ENCODE results near the gene MYO1E. TPM values are rescaled to one million over a fixed set of nuclear protein-coding genes. Genes with fewer than 3 reads are reported as not detected.

Gene MYO1E
- total RNA-seq, 2 experiments from 2014 or later = 20.3 to 22.7 TPM

DNA sequence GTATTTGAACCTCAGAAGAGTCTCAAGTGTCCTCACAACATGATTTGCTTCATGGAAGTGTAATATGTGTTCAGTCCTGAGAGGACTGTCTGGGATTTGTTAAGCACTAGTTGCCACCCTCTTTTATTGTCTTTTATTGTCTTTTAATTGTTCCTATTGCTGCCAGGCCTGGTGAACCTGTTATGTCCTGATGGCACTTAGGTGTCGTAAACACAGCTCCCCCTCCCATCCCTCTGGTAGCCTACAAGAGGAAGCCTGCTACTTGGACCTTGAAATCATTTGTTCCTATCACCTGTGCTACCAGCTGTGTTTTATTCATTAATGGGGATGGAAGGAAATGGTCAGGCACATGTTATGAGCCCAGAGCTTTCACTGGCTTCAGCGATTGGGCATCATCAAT is 248.4 kb downstream of the MYO1E start:
- H3K27me3 Mint-ChIP-seq = no peaks in the 10 kb centered on the region
- no peak overlapping the region for H3K4me3 Mint-ChIP-seq
- DNase-seq = no peak
- peaks cover 43% of the 10 kb centered on the region for H3K36me3 Mint-ChIP-seq (ENCODE audit: low read depth)
- CTCF ChIA-PET = interaction anchor here (0.7 kb wide), 1 partner anchor 39 kb away, joined by 3 read pairs; no protein-coding TSS in a partner anchor
- H3K27ac Mint-ChIP-seq = no peak overlapping the region
- H3K9me3 Mint-ChIP-seq = peaks cover 4% of the 10 kb centered on the region
- intact Hi-C loops (cut with micrococcal nuclease) = no loop called here
- TF ChIP-seq, protein P1, sequence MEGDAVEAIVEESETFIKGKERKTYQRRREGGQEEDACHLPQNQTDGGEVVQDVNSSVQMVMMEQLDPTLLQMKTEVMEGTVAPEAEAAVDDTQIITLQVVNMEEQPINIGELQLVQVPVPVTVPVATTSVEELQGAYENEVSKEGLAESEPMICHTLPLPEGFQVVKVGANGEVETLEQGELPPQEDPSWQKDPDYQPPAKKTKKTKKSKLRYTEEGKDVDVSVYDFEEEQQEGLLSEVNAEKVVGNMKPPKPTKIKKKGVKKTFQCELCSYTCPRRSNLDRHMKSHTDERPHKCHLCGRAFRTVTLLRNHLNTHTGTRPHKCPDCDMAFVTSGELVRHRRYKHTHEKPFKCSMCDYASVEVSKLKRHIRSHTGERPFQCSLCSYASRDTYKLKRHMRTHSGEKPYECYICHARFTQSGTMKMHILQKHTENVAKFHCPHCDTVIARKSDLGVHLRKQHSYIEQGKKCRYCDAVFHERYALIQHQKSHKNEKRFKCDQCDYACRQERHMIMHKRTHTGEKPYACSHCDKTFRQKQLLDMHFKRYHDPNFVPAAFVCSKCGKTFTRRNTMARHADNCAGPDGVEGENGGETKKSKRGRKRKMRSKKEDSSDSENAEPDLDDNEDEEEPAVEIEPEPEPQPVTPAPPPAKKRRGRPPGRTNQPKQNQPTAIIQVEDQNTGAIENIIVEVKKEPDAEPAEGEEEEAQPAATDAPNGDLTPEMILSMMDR (IDR thresholded peaks at IDR 0.05) = no peak
- POLR2A ChIA-PET = interaction anchor here (0.6 to 0.7 kb wide), 2 partner anchors 35 to 158 kb away, joined by 3 to 4 read pairs; no protein-coding TSS in a partner anchor
- H3K4me1 Mint-ChIP-seq (ENCODE audit: low read depth) = no peaks in the 10 kb centered on the region
- no peak for ATAC-seq

DNA sequence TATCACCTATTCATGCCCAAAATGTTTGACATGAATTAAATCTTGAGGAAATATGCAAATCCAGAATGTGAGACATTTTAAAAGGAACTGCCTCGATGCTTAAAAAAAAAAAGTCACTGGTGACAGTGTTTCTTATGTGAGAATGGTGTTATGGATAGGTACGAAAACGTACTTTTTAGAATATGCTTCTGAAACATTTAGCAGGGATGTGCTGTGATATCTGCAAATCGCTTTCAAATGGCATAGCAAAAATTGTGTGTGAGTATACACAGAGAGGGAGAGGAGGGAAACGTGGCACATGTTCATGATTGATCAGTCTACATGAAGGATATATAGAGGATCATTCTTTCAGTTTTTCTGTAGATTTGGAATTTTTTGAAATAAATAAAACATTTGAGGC is 251.7 kb downstream of the MYO1E start:
- ChIA-PET POLR2A (no interaction called here), CTCF (no interaction called here)
- intact Hi-C loops (cut with micrococcal nuclease) = no loop called here
- TF ChIP-seq, protein P1 (IDR thresholded peaks at IDR 0.05) = no peak
- Mint-ChIP-seq H3K27ac (no peak overlapping the region), H3K4me3 (no peak overlapping the region), H3K4me1 (ENCODE audit: low read depth) (no peaks in the 10 kb centered on the region), H3K9me3 (no peaks in the 10 kb centered on the region), H3K36me3 (ENCODE audit: low read depth) (peaks cover 42% of the 10 kb centered on the region), H3K27me3 (no peaks in the 10 kb centered on the region)
- no peak for DNase-seq
- ATAC-seq = no peak

DNA sequence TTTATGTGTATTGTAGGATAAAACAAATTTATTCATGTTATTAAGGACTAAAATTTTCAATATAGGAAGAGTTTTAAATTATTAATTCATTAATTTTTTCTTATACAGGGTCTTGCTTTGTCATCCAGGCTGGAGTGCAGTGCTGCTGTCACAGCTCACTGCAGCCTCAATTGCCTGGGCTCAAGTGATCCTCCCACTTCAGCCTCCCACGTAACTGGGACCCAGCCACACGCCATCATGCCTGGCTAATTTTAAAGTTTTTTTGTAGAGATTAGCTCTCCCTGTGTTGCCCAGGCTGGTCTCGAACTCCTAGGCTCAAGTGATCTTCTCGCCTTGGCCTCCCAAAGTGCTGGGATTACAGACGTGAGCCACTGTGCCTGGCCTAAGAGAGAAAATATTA is 253.0 kb downstream of the MYO1E start:
- ChIA-PET CTCF (no interaction called here), POLR2A (no interaction called here)
- Mint-ChIP-seq H3K27ac (no peak overlapping the region), H3K4me1 (ENCODE audit: low read depth) (no peaks in the 10 kb centered on the region), H3K4me3 (no peak overlapping the region), H3K9me3 (no peaks in the 10 kb centered on the region), H3K36me3 (ENCODE audit: low read depth) (peaks cover 42% of the 10 kb centered on the region), H3K27me3 (no peaks in the 10 kb centered on the region)
- intact Hi-C loops (cut with micrococcal nuclease) = no loop called here
- no peak for ATAC-seq
- DNase-seq = no peak
- TF ChIP-seq, protein P1 (IDR thresholded peaks at IDR 0.05) = no peak

DNA sequence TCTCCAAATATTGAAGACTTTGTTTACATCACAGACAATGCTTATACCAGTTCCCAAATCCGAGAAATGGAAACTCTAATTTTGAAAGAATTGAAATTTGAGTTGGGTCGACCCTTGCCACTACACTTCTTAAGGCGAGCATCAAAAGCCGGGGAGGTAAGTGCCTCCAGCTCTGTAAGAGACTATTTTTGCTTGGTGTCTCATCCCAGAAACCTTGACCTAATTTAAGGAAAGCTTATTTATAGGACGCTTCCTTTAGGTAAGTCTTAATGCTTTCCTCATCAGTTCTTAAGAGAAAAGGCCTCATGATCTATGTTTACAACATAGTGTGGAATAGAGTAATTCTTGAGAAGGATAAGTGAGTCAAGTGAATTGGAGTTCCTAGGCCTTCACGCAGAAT is 255.9 kb downstream of the MYO1E start:
- H3K27ac Mint-ChIP-seq = no peak overlapping the region
- no peaks in the 10 kb centered on the region for H3K9me3 Mint-ChIP-seq
- POLR2A ChIA-PET = interaction anchor here (0.6 to 1.6 kb wide), 3 partner anchors 10 to 1316 kb away, joined by 3 read pairs; no protein-coding TSS in a partner anchor
- peaks cover 47% of the 10 kb centered on the region for H3K36me3 Mint-ChIP-seq (ENCODE audit: low read depth)
- H3K27me3 Mint-ChIP-seq = no peaks in the 10 kb centered on the region
- no peak overlapping the region for H3K4me3 Mint-ChIP-seq
- CTCF ChIA-PET = interaction anchor here (0.9 to 1.0 kb wide), 2 partner anchors 10 to 22 kb away, joined by 3 read pairs; no protein-coding TSS in a partner anchor
- DNase-seq (no peak), ATAC-seq (no peak)
- intact Hi-C loops (cut with micrococcal nuclease) = no loop called here
- TF ChIP-seq, protein P1 (IDR thresholded peaks at IDR 0.05) = no peak
- no peaks in the 10 kb centered on the region for H3K4me1 Mint-ChIP-seq (ENCODE audit: low read depth)

DNA sequence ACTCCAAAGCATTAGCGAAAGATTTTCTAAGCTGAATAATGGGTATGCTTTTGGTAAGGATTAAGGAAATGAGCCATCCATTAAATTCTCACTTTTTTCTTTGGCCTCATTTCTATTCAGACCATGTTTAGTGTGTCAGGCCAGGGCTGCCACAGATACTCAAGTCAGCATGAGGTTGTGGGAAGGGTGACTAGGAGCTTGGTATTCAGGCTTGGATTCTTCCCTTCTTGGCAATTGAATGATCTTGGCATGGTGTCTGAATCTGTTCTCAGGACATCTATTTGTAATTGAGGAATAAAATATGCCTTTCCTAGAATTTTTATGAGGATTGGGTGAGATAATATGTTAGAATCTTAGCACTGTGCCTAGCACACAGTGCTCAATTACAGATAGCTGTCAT is 256.5 kb downstream of the MYO1E start:
- Mint-ChIP-seq H3K9me3 (no peaks in the 10 kb centered on the region), H3K27ac (no peak overlapping the region), H3K4me3 (no peak overlapping the region), H3K36me3 (ENCODE audit: low read depth) (peaks cover 47% of the 10 kb centered on the region), H3K27me3 (no peaks in the 10 kb centered on the region), H3K4me1 (ENCODE audit: low read depth) (no peaks in the 10 kb centered on the region)
- TF ChIP-seq, protein P1 (IDR thresholded peaks at IDR 0.05) = no peak
- ChIA-PET POLR2A (interaction anchor here (0.6 to 1.6 kb wide), 3 partner anchors 9 to 1317 kb away, joined by 3 read pairs; no protein-coding TSS in a partner anchor), CTCF (interaction anchor here (0.7 to 1.0 kb wide), 2 partner anchors 22 to 200 kb away, joined by 3 read pairs; no protein-coding TSS in a partner anchor)
- DNase-seq (no peak), ATAC-seq (no peak)
- intact Hi-C loops (cut with micrococcal nuclease) = no loop called here

Measured in activated CD8-positive, alpha-beta T cell treated with anti-CD3 and anti-CD28 coated beads for 36 hours (primary cell).